SJSA1 (cell line): ENCODE results near the gene PRKCE. TPM values are rescaled to one million over a fixed set of nuclear protein-coding genes. Genes with fewer than 3 reads are reported as not detected.

Experiments
- DNase-seq, 2 experiments: peaks; one replicate each; pipeline ENCODE4 v3.0.0-alpha.2; 2015 to 2020; ENCODE audit warnings: low spot score in 2 of 2, low read depth in 1 of 2
- H3K27ac ChIP-seq: fragments of 250-450 bp; sonication (Bioruptor Pico); 2 replicates; pipeline ENCODE4 v1.5.1; 2020; ENCODE audit warnings: mild to moderate bottlenecking, moderate library complexity
- H3K27me3 ChIP-seq: fragments of 250-450 bp; sonication (Bioruptor Pico); replicated peaks from 2 replicates; pipeline ENCODE4 v1.5.1; 2020; ENCODE audit warnings: mild to moderate bottlenecking, moderate library complexity
- H3K36me3 ChIP-seq: fragments of 250-450 bp; sonication (Bioruptor Pico); 2 replicates; pipeline ENCODE4 v1.5.1; 2020; ENCODE audit warnings: mild to moderate bottlenecking
- H3K4me1 ChIP-seq: fragments of 250-450 bp; sonication (Bioruptor Pico); replicated peaks from 2 replicates; pipeline ENCODE4 v1.6.1; 2021; ENCODE audit warnings: mild to moderate bottlenecking
- H3K4me3 ChIP-seq: fragments of 250-450 bp; sonication (Bioruptor Pico); 2 replicates; pipeline ENCODE4 v1.5.1; 2020; ENCODE audit warnings: mild to moderate bottlenecking
- H3K9me3 ChIP-seq: fragments of 250-450 bp; sonication (Bioruptor Pico); replicated peaks from 2 replicates; pipeline ENCODE4 v1.5.1; 2020; ENCODE audit warnings: mild to moderate bottlenecking
- total RNA-seq: library from RNA; depleted of rRNA; stranded (reverse); fragments of >200 nt; shearing (Covaris generic); gene quantifications from 2 replicates; pipeline ENCODE4 v1.2.3, GENCODE V29; 2014

The PRKCE gene
- total RNA-seq, 1 experiment from 2014 or later = 43.3 TPM

GRCh38 chr2:45862843-45863242, 211.4 kb downstream of the PRKCE start:
- Histone ChIP-seq H3K36me3 (no peaks in the 10 kb centered on the region), H3K27ac (no peak overlapping the region), H3K27me3 (no peaks in the 10 kb centered on the region), H3K4me1 (peaks cover 13% of the 10 kb centered on the region), H3K9me3 (no peaks in the 10 kb centered on the region), H3K4me3 (no peak overlapping the region)
- DNase-seq = no peak

GRCh38 chr2:45864121-45864520, 212.6 kb downstream of the PRKCE start:
- Histone ChIP-seq H3K36me3 (no peaks in the 10 kb centered on the region), H3K4me1 (peaks cover 20% of the 10 kb centered on the region), H3K27ac (no peak overlapping the region), H3K27me3 (no peaks in the 10 kb centered on the region), H3K9me3 (no peaks in the 10 kb centered on the region), H3K4me3 (no peak overlapping the region)
- DNase-seq = no peak

- peaks cover 17% of the 10 kb centered on the region for H3K4me1 ChIP-seq
- H3K36me3 ChIP-seq = no peaks in the 10 kb centered on the region
- no peak overlapping the region for H3K27ac ChIP-seq
- no peaks in the 10 kb centered on the region for H3K27me3 ChIP-seq
- no peak overlapping the region for H3K4me3 ChIP-seq
- DNase-seq = no peak
- H3K9me3 ChIP-seq = no peaks in the 10 kb centered on the region
Observed at GRCh38 chr2:45867349-45867748, 215.9 kb downstream of the PRKCE start.

GRCh38 chr2:45867800-45868199, 216.3 kb downstream of the PRKCE start:
- Histone ChIP-seq H3K9me3 (no peaks in the 10 kb centered on the region), H3K4me1 (peaks cover 17% of the 10 kb centered on the region), H3K4me3 (no peak overlapping the region), H3K36me3 (no peaks in the 10 kb centered on the region), H3K27me3 (no peaks in the 10 kb centered on the region), H3K27ac (no peak overlapping the region)
- no peak for DNase-seq

- H3K36me3 ChIP-seq = no peaks in the 10 kb centered on the region
- peak overlapping the region; percentile 68 for H3K27ac ChIP-seq
- DNase-seq = peak in 1 of 2 experiments; percentile 73
- H3K4me1 ChIP-seq = peaks cover 17% of the 10 kb centered on the region
- no peak overlapping the region for H3K4me3 ChIP-seq
- H3K9me3 ChIP-seq = no peaks in the 10 kb centered on the region
- H3K27me3 ChIP-seq = no peaks in the 10 kb centered on the region
Observed at GRCh38 chr2:45869165-45869501, 217.7 kb downstream of the PRKCE start.

DNA sequence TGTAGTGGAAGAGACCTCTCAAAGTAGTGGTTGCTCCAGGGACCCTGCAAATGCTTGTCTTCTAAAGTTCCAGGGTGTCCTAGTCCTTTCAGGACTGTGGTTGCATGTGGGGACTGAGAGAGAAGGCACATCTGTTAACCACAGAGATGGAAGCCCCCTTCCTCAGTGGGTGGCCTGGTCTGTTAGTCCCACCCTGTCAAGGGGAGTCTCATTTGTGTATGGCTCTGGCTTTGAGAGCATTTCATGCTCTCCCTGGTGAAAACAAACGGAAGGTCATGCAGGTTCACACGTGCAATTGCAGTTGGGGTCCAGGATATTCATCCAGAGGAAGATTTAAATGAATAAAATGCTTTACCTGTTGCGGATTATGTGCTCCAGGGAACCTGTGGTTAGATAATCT, 219.6 kb downstream of the PRKCE start:
- Histone ChIP-seq H3K4me3 (no peak overlapping the region), H3K27me3 (no peaks in the 10 kb centered on the region), H3K27ac (no peak overlapping the region), H3K9me3 (0 out of 2 replicates have a peak, but pooled peaks cover under 1% of the 10 kb centered on the region), H3K4me1 (peaks cover 17% of the 10 kb centered on the region), H3K36me3 (no peaks in the 10 kb centered on the region)
- DNase-seq = no peak

DNA sequence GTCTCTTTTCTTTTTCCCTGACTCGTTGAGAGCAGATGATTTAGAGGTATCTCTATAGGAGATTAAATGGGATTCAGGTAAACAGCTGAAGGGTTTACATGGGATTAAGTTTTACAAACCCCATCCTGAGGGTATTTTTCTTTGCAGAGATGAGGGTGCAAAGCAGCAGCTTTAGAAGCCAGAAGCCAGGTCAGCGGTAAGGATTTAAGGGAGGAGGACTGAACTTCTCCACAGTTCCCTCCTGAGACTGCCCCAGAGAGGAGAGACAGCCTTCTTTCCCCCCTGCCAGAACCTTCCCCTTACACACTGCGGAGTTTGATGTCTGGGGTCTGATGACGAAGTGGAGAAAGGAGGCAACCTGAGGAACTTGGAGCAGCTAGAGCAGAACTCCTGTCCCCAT, 220.1 kb downstream of the PRKCE start:
- DNase-seq = no peak
- Histone ChIP-seq H3K27ac (no peak overlapping the region), H3K4me1 (peaks cover 17% of the 10 kb centered on the region), H3K4me3 (no peak overlapping the region), H3K36me3 (no peaks in the 10 kb centered on the region), H3K27me3 (no peaks in the 10 kb centered on the region), H3K9me3 (peaks cover 5% of the 10 kb centered on the region; the same call in 1 of the 2 replicates)

- Histone ChIP-seq H3K9me3 (peaks cover 6% of the 10 kb centered on the region; the same call in 1 of the 2 replicates), H3K36me3 (no peaks in the 10 kb centered on the region), H3K27me3 (no peaks in the 10 kb centered on the region), H3K4me3 (no peak overlapping the region), H3K27ac (no peak overlapping the region), H3K4me1 (peaks cover 17% of the 10 kb centered on the region)
- no peak for DNase-seq
Observed at GRCh38 chr2:45872211-45872610, 220.7 kb downstream of the PRKCE start.

DNA sequence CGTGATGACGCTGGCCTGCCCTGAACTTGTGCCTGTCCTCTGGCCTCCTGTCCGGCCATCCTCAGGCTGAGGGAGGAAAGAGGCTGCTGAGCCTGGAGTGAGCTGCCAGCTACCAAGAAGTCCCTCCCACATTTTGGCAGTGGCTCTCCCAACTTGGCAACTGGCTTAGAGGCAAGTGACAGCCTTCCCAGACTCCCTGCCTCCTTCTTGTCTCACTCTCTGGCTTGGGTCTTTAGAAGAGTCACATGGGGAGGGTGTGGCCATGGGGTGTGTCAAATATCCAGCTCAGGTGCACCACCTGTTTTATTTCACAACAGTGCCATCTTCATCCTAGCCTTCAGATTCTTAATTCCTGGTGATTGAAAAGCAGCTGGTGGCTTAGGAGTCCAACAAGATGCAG, 222.9 kb downstream of the PRKCE start:
- no peak for DNase-seq
- peaks cover 7% of the 10 kb centered on the region for H3K4me1 ChIP-seq

GRCh38 chr2:45876611-45877010, 225.1 kb downstream of the PRKCE start:
- Histone ChIP-seq H3K27me3 (no peaks in the 10 kb centered on the region), H3K27ac (no peak overlapping the region), H3K9me3 (peaks cover 6% of the 10 kb centered on the region; the same call in 1 of the 2 replicates), H3K4me1 (no peaks in the 10 kb centered on the region), H3K4me3 (no peak overlapping the region), H3K36me3 (no peaks in the 10 kb centered on the region)
- no peak for DNase-seq

More for the DNA sequence above, 222.9 kb downstream of the PRKCE start:
- Histone ChIP-seq H3K27ac (no peak overlapping the region), H3K36me3 (no peaks in the 10 kb centered on the region), H3K27me3 (no peaks in the 10 kb centered on the region), H3K9me3 (peaks cover 6% of the 10 kb centered on the region; the same call in 1 of the 2 replicates), H3K4me3 (no peak overlapping the region)

DNA sequence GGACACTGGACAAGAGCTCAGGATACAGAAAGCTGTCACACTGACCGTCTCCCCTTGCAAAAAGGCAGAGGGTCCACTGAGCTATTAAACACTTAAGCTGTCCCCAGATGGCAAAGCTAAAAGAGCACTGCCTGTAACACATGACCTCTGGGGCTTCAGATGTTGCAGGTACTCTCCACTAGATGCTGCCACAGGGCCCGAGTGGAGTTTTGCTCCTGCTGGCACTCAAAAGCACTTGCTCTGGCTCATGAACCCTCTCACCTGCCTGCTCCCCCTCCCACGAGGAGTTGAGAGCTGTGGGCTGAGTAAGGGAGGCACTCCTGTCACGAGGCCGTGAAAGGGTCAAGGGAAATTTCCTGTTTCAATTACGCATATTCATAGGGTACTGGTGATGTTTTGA, 227.9 kb downstream of the PRKCE start:
- Histone ChIP-seq H3K9me3 (peaks cover 6% of the 10 kb centered on the region; the same call in 1 of the 2 replicates), H3K27ac (no peak overlapping the region), H3K36me3 (no peaks in the 10 kb centered on the region), H3K27me3 (no peaks in the 10 kb centered on the region), H3K4me3 (no peak overlapping the region), H3K4me1 (no peaks in the 10 kb centered on the region)
- DNase-seq = no peak

- Histone ChIP-seq H3K9me3 (peaks cover 6% of the 10 kb centered on the region; the same call in 1 of the 2 replicates), H3K36me3 (no peaks in the 10 kb centered on the region), H3K27ac (no peak overlapping the region), H3K27me3 (no peaks in the 10 kb centered on the region), H3K4me1 (no peaks in the 10 kb centered on the region), H3K4me3 (no peak overlapping the region)
- DNase-seq = no peak
Observed at GRCh38 chr2:45879936-45880335, 228.5 kb downstream of the PRKCE start.

GRCh38 chr2:45881970-45882581, 230.6 kb downstream of the PRKCE start:
- no peaks in the 10 kb centered on the region for H3K4me1 ChIP-seq
- no peaks in the 10 kb centered on the region for H3K9me3 ChIP-seq
- no peaks in the 10 kb centered on the region for H3K36me3 ChIP-seq
- H3K27ac ChIP-seq = no peak overlapping the region
- H3K4me3 ChIP-seq = no peak overlapping the region
- no peaks in the 10 kb centered on the region for H3K27me3 ChIP-seq
- no peak for DNase-seq

GRCh38 chr2:45882707-45883602, 231.5 kb downstream of the PRKCE start:
- H3K27me3 ChIP-seq = no peaks in the 10 kb centered on the region
- H3K9me3 ChIP-seq = no peaks in the 10 kb centered on the region
- no peak overlapping the region for H3K4me3 ChIP-seq
- DNase-seq = no peak
- H3K4me1 ChIP-seq = no peaks in the 10 kb centered on the region
- no peak overlapping the region for H3K27ac ChIP-seq
- no peaks in the 10 kb centered on the region for H3K36me3 ChIP-seq
